GM21515 (cell line): ENCODE measurements around the gene CD300LG.

ENCODE experiments used
- ATAC-seq: cut with Tn5 transposase; IDR thresholded peaks from one replicate; pipeline ENCODE4 v1.9.1; 2021; ENCODE audit not compliant: unreplicated experiment

Gene CD300LG

GRCh38 chr17:43905400-43905984 lies 58.5 kb downstream of the CD300LG start:
- no peak for ATAC-seq

- ATAC-seq = no peak
These were observed 59.2 kb downstream of the CD300LG start for GRCh38 chr17:43905985-43906852.

- no peak for ATAC-seq
These were observed 60.0 kb downstream of the CD300LG start for GRCh38 chr17:43906951-43907424.

GRCh38 chr17:43907425-43907981 lies 60.5 kb downstream of the CD300LG start, which contains the start of gene MPP2:
Gene MPP2, minus strand, starts transcription at chr17:43907536. Its CDS starts 3,076 bp downstream, at chr17:43904460.
- no peak for ATAC-seq

GRCh38 chr17:43907998-43908721 lies 61.2 kb downstream of the CD300LG start:
- no peak for ATAC-seq

- no peak for ATAC-seq
These were observed 62.7 kb downstream of the CD300LG start for GRCh38 chr17:43909537-43910231.

GRCh38 chr17:43911904-43912303 lies 64.9 kb downstream of the CD300LG start:
- ATAC-seq = no peak

GRCh38 chr17:43912635-43913304 lies 65.8 kb downstream of the CD300LG start:
- no peak for ATAC-seq
